Stimulated activated CD8-positive, alpha-beta memory T cell treated with anti-CD3 and anti-CD28 coated beads, Interleukin-4, amount 100 ng/mL, for 48 hours (primary cell): ENCODE data around the gene EEF1AKMT4.

Experiments
- DNase-seq: peaks from one replicate; pipeline ENCODE4 v3.0.0-alpha.2; 2020

The EEF1AKMT4 gene

DNA sequence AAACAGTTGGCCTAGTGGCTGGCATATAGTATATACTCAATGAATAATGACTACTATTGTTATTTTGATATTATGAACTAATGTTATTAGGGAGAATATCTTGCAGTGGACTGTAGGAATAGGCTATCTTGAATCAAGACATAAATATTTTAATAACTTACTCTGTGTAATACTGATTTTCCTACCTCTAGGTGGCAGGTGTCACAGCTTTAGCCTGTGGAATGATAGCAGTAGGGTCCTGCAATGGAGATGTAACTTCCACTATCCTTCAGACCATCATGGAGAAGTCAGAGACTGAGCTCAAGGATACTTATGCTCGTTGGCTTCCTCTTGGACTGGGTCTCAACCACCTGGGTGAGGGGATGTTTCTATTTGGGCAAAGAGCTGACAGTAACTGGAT lies 56.1 kb downstream of the EEF1AKMT4 start:
- DNase-seq: no peak

DNA sequence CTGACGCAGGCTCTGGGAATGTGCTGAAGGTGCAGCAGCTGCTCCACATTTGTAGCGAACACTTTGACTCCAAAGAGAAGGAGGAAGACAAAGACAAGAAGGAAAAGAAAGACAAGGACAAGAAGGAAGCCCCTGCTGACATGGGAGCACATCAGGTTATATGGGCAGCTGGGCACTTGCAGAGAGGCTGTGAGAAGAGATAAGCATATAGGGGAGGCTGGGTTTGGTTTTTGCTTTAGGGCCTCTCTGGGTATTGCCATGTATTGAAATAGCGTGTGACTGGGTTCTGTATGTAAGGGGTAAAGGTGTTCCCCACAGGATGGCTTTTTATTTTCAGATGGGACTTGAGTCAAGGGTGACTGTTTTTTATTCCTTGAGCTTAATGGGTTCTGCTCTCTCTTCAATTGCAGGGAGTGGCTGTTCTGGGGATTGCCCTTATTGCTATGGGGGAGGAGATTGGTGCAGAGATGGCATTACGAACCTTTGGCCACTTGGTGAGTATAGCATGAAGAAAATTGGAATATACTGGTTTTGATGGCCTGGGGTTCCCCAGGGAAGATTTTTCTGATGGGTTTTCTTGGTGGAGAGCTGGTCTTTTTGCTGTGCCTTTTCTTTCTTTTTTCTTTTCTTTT lies 57.0 kb downstream of the EEF1AKMT4 start:
- no peak for DNase-seq

DNA sequence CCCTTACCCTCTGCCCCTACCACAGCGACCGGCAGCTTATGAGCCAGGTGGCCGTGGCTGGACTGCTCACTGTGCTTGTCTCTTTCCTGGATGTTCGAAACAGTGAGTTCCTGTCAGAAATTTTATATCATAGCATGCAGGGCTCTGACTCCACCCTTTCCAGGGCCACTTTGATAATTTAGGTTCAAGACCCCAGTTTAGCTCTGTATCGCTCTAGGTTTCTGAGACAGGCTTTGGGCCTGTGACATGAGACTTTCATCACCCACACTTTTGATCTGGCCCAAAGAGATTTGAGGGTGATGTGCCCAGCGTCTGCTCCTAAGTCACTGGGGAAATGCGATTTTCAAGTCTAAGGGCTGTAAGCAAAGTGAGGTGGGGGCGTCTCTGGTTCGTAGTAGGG lies 58.4 kb downstream of the EEF1AKMT4 start:
- no peak for DNase-seq
